GM04503 (cell line): Measurements from ENCODE around the gene TRDMT1.

Source experiments
- DNase-seq: peaks from one replicate; pipeline ENCODE4 v3.0.0-alpha.2; 2012; ENCODE audit warnings: low read depth

TRDMT1 gene

GRCh38 chr10:17098012-17098411 lies 103.5 kb downstream of the TRDMT1 start:
- DNase-seq: no peak
